ENCODE data around the gene APLP1. TPM values are rescaled to one million over a fixed set of nuclear protein-coding genes. Genes with fewer than 3 reads are reported as not detected.

The APLP1 gene
- total RNA-seq, 4 donors from 2014 or later = 1.6 to 5.6 (median 2.3) TPM

DNA sequence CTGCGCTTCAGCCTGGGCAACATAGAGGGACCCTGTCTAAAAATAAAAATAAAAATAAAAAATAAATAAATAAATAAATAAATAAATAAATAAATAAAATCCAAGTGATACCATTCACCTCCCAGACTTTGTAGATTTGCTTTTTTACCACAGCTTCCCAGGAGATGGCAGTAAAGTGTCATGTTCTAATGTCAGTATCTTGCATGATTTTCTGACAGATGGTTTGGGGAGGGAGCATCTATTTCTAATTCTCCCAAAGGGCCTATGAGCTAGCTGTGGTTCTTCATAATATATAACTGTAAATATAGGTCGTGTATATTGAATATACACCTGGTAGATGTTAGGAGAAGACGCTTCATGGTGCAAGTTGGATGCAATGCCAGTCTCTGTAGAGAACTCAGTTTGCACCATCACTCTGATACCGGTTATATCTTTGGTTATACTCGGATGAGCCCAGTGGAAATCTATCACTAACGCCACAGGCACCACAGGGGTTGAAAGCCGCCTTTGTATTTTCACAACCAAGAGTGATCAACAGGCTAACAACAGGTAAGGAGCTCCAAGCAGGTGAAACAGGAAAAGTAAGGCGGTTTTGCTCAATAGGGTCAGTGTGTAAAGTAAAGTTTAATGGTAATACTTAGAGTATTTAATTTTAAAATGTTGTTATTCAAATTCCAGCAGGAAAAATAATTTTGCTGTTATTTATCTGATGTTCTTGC is 13.9 kb downstream of the APLP1 start:
- no peak overlapping the region for H3K4me3 ChIP-seq (ENCODE audit: low read depth, poor library complexity, severe bottlenecking)
- 27 to 32% methylated on average over 8 of the region's 8 CpGs for WGBS, 2 donors
- DNase-seq (ENCODE audit: low spot score in 2 of 2) = peak in 1 of 2 donors; percentile 54
- no peak for TF ChIP-seq POLR2A (IDR thresholded peaks at IDR 0.05)
- TF ChIP-seq, protein P1, sequence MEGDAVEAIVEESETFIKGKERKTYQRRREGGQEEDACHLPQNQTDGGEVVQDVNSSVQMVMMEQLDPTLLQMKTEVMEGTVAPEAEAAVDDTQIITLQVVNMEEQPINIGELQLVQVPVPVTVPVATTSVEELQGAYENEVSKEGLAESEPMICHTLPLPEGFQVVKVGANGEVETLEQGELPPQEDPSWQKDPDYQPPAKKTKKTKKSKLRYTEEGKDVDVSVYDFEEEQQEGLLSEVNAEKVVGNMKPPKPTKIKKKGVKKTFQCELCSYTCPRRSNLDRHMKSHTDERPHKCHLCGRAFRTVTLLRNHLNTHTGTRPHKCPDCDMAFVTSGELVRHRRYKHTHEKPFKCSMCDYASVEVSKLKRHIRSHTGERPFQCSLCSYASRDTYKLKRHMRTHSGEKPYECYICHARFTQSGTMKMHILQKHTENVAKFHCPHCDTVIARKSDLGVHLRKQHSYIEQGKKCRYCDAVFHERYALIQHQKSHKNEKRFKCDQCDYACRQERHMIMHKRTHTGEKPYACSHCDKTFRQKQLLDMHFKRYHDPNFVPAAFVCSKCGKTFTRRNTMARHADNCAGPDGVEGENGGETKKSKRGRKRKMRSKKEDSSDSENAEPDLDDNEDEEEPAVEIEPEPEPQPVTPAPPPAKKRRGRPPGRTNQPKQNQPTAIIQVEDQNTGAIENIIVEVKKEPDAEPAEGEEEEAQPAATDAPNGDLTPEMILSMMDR (IDR thresholded peaks at IDR 0.05) = peak in 1 of 3 donors; percentile 13
- intact Hi-C loops (cut with DNase I; ENCODE audit: low total_unique reads) = loop anchor here (5.0 kb wide), 1 partner anchor 50 kb away; no protein-coding TSS in a partner anchor

DNA sequence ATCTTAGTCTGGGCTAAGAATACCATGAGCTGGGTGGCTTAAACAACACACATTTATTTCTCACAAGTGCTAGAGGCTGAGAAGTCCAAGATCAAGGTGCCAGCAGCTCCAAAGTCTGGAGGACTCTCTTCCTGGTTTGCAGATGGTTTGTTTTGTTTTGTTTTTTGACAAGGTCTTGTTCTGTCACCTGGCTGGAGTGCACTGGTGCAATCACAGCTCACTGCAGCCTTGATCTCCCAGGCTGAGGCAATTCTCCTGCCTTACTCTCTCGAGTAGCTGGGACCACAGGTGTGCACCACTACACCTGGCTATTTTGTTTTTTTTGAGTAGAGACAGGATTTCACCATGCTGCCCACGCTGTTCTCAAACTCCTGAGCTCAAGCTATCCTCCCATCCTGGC is 15.5 kb downstream of the APLP1 start:
- intact Hi-C loops (cut with DNase I; ENCODE audit: low total_unique reads) = loop anchor here (5.0 kb wide), 1 partner anchor 48 kb away; no protein-coding TSS in a partner anchor
- DNase-seq (ENCODE audit: low spot score in 2 of 2) = no peak
- H3K4me3 ChIP-seq (ENCODE audit: low read depth, poor library complexity, severe bottlenecking) = no peak overlapping the region
- TF ChIP-seq POLR2A (IDR thresholded peaks at IDR 0.05) = no peak
- TF ChIP-seq, protein P1 (IDR thresholded peaks at IDR 0.05) = no peak
- 52 to 60% methylated on average over 2 of the region's 2 CpGs for WGBS, 2 donors

DNA sequence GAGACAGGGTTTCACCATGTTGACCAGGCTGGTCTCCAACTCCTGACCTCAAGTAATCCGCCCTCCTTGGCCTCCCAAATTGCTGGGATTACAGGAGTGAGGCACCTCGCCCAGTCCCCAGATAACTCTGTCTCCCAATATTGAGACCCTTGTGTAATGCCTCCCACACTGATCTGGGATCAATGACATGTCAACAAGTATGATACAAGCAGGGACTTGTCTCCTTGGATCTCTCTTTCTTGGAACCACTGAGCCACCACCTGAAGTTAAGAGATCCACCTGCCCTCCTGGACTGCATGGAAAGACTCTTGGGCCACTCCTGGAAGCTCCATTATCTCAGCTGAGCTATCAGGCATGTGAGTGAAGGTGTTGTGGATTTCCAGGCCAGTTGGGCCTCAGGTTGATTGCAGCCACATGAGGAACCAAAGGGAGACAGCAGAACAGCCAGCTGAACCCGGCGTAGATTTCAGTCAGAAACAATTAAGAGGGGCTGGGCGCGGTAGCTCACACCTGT is 16.9 kb downstream of the APLP1 start:
- 89 to 92% methylated on average over 6 of the region's 6 CpGs for WGBS, 2 donors
- no peak overlapping the region for H3K4me3 ChIP-seq (ENCODE audit: low read depth, poor library complexity, severe bottlenecking)
- no peak for DNase-seq (ENCODE audit: low spot score in 2 of 2)
- no peak for TF ChIP-seq POLR2A (IDR thresholded peaks at IDR 0.05)
- TF ChIP-seq, protein P1 (IDR thresholded peaks at IDR 0.05) = no peak
- intact Hi-C loops (cut with DNase I; ENCODE audit: low total_unique reads) = no loop called here

DNA sequence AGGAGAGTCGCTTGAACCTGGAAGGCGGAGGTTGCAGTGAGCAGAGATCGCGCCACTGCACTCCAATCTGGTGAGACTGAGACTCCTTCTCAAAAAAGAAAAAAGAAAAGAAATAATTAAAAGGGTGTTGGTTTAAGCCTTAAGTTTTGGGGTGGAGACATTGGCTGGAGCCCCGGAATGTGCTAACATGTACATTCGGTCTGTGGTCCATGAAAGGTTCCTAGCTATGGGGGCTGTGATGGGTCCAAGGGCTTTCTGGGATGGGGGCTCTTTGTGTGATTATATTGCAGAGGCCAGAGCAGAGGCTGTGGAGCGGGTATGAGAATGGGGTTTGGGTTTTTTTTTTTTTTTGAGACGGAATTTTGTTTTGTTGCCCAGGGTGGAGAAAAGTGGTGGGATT is 17.5 kb downstream of the APLP1 start:
- no peak for TF ChIP-seq POLR2A (IDR thresholded peaks at IDR 0.05)
- TF ChIP-seq, protein P1 (IDR thresholded peaks at IDR 0.05) = no peak
- no peak overlapping the region for H3K4me3 ChIP-seq (ENCODE audit: low read depth, poor library complexity, severe bottlenecking)
- DNase-seq (ENCODE audit: low spot score in 2 of 2) = no peak
- 88 to 91% methylated on average over 7 to 8 of the region's 8 CpGs for WGBS, 2 donors
- intact Hi-C loops (cut with DNase I; ENCODE audit: low total_unique reads) = no loop called here

DNA sequence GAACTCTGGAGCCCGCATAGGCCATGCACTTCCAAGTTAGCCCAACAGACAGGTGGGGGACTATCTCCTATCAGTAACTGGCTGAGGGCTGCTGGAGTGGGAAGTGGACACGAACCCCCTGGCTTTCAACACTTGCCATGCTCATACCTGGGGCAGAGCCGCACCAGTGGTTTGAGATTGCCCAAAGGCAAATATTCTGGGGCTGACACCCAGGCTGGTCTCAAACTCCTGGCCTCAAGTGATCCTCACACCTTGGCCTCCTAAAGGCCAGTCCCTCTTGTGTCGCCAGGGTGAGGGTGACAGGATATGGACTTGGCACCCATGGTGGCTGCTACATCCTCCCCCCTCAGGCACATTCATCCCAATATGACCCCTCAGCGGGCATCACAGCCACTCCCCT is 18.8 kb downstream of the APLP1 start:
- 91% methylated on average over 5 of the region's 5 CpGs for WGBS, 2 donors
- no peak for DNase-seq (ENCODE audit: low spot score in 2 of 2)
- intact Hi-C loops (cut with DNase I; ENCODE audit: low total_unique reads) = no loop called here
- TF ChIP-seq, protein P1 (IDR thresholded peaks at IDR 0.05) = no peak
- TF ChIP-seq POLR2A (IDR thresholded peaks at IDR 0.05) = no peak
- H3K4me3 ChIP-seq (ENCODE audit: low read depth, poor library complexity, severe bottlenecking) = no peak overlapping the region

All from lower leg skin (tissue), 4 donors.